ENCODE data around the gene SRPK1. TPM values are rescaled to one million over a fixed set of nuclear protein-coding genes. Genes with fewer than 3 reads are reported as not detected.

SRPK1 gene
- total and polyA plus RNA-seq, 2 of the 8 experiments (the other 6 are each of a cell fraction or from before 2014, with no cell fraction given): 25.7 to 116 TPM

DNA sequence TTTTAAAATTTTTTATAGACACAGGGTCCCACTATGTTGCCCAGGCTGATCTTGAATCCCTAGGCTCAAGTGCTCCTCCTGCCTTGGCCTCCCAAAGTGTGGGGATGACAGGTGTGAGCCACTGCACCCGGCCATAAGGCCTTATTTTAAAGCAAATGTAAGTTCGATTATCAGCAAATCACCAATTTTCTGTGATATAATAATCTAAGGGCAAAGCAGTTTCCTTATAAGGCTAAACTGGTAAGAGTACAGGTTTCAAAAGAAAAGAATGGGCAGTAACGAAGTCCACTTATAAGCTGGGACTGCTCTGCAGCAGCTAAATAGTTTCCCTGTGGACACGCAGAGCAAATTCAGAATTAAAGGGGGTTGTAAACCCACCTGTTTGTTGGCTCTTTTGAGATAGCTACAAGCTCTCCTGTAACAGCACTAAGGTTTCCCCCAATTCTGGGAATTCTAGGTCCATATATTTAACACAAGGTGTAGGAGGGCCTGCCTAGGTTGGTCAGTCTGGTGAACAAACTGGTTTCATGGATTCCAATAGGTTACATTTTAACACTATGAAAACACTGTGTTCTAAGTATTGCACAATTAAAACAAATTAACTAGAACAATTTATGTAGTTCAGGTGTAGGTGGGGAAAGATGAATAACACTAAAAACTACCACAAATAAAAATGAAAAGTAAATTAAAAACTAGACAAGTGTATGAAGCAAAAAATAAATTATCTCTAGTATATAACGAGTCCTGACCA is 89.5 kb downstream of the SRPK1 start:
- POLR2A ChIA-PET (ENCODE audit: partially characterized antibody): interaction anchor here (0.8 to 1.3 kb wide), 3 partner anchors 12 to 89 kb away, joined by 3 read pairs; partner anchors contain the start of gene SRPK1
- Histone ChIP-seq H3K79me1 (ENCODE audit: low read depth, low read length) (no peaks in the 10 kb centered on the region), H4K91ac (replicated peaks; ENCODE audit: insufficient read length, low read length) (no peak overlapping the region), H2BK12ac (ENCODE audit: low read depth, low read length) (no peak overlapping the region), H3K23ac (ENCODE audit: insufficient read length) (no peak overlapping the region), H3K4ac (replicated peaks; ENCODE audit: insufficient read length, low read depth, low read length) (no peak overlapping the region), H3K56ac (replicated peaks; ENCODE audit: insufficient read length, low read depth, low read length) (no peak overlapping the region), H2BK20ac (ENCODE audit: low read length) (no peak overlapping the region), H3K4me3 (ENCODE audit: extremely low read depth in 1 of 4, insufficient read depth in 2 of 4, low read depth in 3 of 4, low read length in 4 of 4) (no peak overlapping the region), H2AFZ (ENCODE audit: low read length) (no peak overlapping the region), H4K8ac (ENCODE audit: extremely low read depth, insufficient read depth, low read length) (no peak overlapping the region), H2AK5ac (ENCODE audit: low read depth, low read length) (no peak overlapping the region), H3K27ac (ENCODE audit: low read depth, low read length) (no peak overlapping the region), H4K20me1 (replicated peaks in 1 of 2; ENCODE audit: control insufficient read depth in 1 of 2, insufficient read depth in 2 of 2, low read length in 2 of 2) (no peaks in the 10 kb centered on the region), H3K23me2 (ENCODE audit: low read depth, low read length) (no peaks in the 10 kb centered on the region), H3K9me3 (ENCODE audit: insufficient read depth in 2 of 2, low read depth in 1 of 2, low read length in 1 of 2) (peaks cover 0 to 2% of the 10 kb centered on the region in 2 experiments; a peak in 1 of 4 replicates), H3K27me3 (replicated peaks in 1 of 4; ENCODE audit: control insufficient read depth in 3 of 4, extremely low read depth in 1 of 4, insufficient read depth in 3 of 4, low read length in 3 of 4) (no peaks in the 10 kb centered on the region), H2BK5ac (ENCODE audit: low read depth, low read length) (no peak overlapping the region), H3K36me3 (ENCODE audit: control insufficient read depth in 2 of 4, insufficient read depth in 4 of 4, low read length in 3 of 4) (peaks cover 0 to 29% (median 5%) of the 10 kb centered on the region in 4 experiments; a peak in 7 of 8 replicates), H3K14ac (ENCODE audit: insufficient read length) (no peak overlapping the region), H3K9ac (replicated peaks in 1 of 4; ENCODE audit: extremely low read depth in 1 of 4, low read depth in 3 of 4, low read length in 3 of 4) (no peak overlapping the region), H3K4me2 (ENCODE audit: insufficient read depth in 1 of 2, low read depth in 2 of 2, low read length in 2 of 2) (no peak overlapping the region), H2BK120ac (replicated peaks; ENCODE audit: low read depth, low read length) (no peak overlapping the region), H3K79me2 (ENCODE audit: control insufficient read depth in 1 of 2, insufficient read depth in 2 of 2, low read length in 2 of 2) (no peaks in the 10 kb centered on the region), H3K4me1 (replicated peaks in 1 of 4; ENCODE audit: control insufficient read depth in 3 of 4, insufficient read depth in 4 of 4, low read length in 3 of 4) (no peaks in the 10 kb centered on the region), H4K5ac (ENCODE audit: insufficient read length, low read depth, low read length) (no peak overlapping the region), H2BK15ac (ENCODE audit: low read length) (no peak overlapping the region), H3K18ac (ENCODE audit: extremely low read depth, low read length) (no peak overlapping the region)
- TF ChIP-seq POLR2A (IDR thresholded peaks at IDR 0.05; ENCODE audit: control extremely low read depth in 1 of 2, low read depth in 2 of 2, low read length in 2 of 2) (0 out of 3 replicates have a peak, but pooled peaks of 1 of the 2 experiments have one; percentile 5), KDM1A (IDR thresholded peaks at IDR 0.05; ENCODE audit: borderline replicate concordance, low read length) (no peak)
- FAIRE-seq (no peak), DNase-seq (ENCODE audit: low read depth in 1 of 2, low spot score in 2 of 2) (no peak)
- CTCF ChIA-PET (ENCODE audit: partially characterized antibody): interaction anchor here (0.9 to 1.5 kb wide), 3 partner anchors 16 to 309 kb away, joined by 3 read pairs; no protein-coding TSS in a partner anchor
- WGBS, 2 experiments (ENCODE audit: extremely low coverage in 1 of 2, insufficient coverage in 1 of 2, insufficient read length in 1 of 2, insufficient replicate concordance in 2 of 2, low coverage in 1 of 2, low lambda C conversion rate in 2 of 2, missing lambda C conversion rate in 1 of 2): 90% methylated on average over 5 of the region's 5 CpGs; no CpG with 5 or more reads in 1 of the 2 experiments
